ENCODE data around the gene CRYBA2.

DNA sequence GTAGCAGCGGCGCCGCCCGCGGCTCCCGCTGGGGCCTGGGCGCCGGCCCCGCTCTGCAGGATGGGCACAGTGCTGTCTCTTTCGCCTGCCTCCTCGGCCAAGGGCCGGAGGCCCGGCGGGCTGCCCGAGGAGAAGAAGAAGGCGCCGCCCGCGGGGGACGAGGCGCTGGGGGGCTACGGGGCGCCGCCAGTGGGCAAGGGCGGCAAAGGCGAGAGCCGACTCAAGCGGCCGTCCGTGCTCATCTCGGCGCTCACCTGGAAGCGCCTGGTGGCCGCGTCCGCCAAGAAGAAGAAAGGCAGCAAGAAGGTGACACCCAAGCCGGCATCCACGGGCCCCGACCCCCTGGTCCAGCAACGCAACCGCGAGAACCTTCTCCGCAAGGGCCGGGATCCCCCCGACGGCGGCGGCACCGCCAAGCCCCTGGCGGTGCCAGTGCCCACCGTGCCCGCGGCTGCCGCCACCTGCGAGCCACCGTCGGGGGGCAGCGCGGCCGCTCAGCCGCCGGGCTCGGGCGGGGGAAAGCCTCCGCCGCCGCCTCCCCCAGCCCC, 33.4 kb downstream of the CRYBA2 start:
- TF ChIP-seq, protein P1, sequence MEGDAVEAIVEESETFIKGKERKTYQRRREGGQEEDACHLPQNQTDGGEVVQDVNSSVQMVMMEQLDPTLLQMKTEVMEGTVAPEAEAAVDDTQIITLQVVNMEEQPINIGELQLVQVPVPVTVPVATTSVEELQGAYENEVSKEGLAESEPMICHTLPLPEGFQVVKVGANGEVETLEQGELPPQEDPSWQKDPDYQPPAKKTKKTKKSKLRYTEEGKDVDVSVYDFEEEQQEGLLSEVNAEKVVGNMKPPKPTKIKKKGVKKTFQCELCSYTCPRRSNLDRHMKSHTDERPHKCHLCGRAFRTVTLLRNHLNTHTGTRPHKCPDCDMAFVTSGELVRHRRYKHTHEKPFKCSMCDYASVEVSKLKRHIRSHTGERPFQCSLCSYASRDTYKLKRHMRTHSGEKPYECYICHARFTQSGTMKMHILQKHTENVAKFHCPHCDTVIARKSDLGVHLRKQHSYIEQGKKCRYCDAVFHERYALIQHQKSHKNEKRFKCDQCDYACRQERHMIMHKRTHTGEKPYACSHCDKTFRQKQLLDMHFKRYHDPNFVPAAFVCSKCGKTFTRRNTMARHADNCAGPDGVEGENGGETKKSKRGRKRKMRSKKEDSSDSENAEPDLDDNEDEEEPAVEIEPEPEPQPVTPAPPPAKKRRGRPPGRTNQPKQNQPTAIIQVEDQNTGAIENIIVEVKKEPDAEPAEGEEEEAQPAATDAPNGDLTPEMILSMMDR (IDR thresholded peaks at IDR 0.05; ENCODE audit: insufficient read depth, low read length, poor library complexity, severe bottlenecking) = no peak
- no peak for TF ChIP-seq EZH2phosphoT487 (conservative IDR thresholded peaks at IDR 0.05; ENCODE audit: low read length)
